T-helper 1 cell (primary cell): Measurements from ENCODE around the gene ATP6V0C.

Experiments
- DNase-seq, 5 donors: peaks; one replicate each; pipeline ENCODE4 v3.0.0-alpha.2; 2012 to 2020

The ATP6V0C gene

DNA sequence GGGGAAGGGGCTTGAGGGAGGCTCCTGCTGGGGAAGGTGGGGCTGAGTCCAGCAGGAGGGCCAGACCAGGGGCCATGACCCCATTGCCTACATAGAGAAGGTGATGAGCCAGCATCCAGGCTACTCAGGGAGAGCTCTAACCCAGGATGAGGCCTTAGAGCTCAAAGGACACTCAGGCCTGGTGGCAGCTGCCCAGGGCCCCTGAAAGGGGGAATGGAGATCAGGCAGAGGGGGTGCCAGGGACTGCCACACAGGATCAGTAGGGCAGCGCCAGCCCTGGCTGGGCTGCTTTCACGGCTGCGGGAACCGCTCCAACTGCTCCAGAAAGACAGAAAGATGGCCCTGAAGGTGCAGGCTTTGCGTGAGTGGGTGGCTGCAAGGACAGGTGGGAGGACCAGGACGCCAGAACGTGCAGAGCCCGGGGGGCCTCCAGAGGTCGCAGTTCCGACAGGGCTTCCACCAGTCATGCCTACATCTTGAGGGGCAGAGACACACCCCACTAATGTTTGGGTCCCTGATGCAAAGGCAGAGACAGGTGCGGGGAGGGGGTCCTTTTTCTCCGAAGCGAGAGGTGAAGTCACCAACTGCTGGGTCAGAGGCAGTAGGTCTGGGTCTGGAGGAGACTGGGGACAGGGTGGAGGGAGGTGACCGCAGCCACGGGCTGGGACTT is 882 bp upstream of the ATP6V0C start:
- no peak for DNase-seq

DNA sequence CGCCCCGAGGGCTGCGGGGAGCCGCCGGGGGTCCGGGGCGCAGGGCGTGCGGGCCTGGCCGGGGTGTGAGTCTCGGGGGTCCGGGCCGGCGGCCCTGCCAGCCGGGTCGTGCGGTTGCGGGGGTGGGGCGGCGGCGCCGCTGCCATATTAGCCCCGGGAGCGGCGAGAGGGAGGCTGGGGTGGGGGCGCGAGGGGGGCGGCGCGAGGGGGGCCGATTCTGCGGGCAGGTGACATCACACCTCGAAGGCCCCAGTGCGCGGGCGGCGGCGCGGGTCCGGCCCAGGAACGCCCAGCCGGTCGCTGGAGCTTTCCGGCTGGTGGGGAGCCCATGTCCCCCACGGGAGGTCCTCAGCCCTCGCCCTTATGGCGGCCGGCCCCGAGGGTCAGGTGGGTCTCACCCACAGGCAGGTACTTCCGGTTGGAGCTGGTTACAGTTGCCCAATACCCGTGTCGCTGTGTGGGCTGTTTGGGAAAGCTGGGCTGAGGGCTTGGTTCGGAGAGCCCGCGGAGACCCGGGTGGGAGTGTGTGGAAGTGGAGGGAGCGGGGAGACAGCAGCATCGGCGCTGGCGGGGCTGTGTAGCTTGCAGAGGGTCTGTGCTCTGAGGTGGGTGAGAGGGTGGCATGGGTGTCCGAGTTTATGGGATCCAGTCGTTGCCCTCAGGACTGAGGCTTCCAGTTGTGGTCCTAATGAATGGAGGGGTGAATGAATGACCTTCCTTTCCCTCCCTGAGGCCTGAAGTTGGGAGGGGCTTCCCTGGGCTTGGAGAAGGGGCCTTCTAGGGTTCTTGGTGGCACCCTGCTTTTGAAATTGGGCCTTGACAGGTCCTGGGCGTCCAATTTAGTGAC is 804 bp downstream of the ATP6V0C start:
- peak in 2 of 5 donors; percentile 30 to 54 for DNase-seq

DNA sequence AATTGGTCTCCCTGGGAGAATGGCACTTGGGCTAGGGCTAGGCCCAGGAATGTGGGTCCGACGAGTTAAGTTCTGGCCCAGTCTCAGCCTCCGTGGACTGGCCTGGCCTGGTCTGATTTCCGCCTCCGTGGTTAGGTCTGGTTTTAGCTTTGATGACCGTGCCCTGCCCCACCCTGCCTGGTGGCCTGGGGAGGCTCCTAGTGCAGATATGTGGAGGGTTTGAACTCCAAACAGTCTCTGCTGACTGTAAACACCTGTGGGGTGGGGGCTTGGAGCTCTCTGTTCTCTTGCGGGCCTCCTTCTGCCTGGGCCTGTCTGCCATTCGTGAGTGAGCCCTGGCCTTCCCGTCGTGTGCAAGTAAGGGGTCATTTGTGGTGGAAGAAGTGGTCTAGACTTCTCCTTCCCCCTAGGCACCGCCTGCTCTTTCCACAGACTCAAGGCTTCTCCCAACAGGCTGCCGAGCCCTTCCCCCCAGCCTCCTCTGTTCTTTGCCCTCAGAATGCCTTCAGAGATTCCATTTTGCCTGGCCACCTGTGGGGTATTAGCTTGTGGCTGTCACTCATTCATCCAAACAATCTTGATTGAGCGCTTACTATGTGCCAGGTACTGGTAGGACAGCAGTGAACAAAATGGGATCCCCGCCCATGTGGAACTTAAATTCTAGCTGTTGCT is 1.6 kb downstream of the ATP6V0C start:
- no peak for DNase-seq

DNA sequence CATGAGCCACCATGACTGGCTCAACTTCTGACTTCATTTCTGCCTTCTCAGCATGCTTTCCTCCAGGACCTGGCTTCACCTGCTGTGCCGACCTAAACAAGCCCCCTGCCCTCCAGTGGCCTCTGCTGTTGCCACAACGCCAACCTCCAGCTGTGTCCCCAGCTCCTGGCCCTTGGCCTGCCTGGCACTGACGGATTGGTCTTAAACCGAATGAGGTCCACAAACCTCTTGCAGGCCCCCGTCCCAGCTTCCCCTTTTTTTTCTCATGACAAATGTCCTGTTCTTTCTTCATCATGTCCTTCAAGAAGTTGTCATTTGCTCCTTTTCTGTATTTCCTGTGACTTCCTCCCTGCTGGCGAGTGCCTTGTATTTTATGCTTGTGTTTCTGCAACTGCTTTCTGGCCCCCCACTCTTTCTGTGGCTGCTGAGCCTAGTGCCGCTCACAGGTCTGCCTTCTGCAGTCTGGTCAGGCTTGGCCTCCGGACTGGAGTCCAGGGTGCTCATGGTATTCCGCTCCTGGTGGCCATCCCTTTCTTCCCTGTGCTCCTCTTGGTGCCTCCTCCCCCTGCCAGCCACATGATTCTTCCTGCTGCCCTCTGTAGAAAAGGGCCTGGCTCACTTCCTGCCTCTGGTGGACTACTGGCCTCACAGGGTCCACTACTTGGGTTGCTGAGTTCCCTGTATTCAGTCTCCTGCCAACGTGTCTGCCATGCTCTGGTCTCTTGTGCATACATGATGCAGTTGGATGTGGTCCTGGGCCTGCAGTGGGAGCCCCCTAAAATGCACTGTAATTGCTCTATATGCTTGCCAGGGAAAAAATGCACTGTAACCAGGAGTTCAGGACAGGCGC is 2.9 kb downstream of the ATP6V0C start:
- DNase-seq: no peak

DNA sequence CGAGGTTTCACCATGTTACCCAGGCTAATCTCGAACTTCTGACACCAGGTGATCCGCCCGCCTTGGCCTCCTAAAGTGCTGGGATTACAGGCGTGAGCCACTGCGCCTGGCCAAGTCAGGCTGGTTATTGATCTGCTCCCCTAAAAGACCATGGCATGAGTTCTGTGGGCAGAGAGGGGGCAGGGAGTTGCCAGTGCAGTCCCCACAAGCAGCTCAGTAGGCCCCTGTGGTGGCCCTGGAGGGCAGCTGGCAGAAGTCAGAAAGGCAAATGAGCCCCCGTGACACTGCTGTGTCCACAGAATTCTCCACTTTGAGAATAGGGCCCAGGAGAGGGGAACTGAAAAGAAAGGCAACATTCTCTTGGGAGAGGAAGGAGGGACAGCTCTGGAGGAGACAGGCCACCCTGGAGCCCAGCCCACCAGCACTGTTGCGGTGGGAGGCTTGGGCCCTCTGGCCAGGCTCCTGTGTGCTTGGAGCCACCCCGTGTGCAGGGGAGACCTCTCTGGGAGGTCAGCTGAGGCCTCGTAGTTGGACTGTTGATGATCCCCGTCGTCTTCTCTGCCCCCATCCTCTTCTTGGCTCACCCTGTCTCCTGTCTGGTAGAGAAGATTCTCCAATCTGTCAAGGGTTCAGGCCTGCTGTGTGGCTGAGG is 4.3 kb downstream of the ATP6V0C start:
- DNase-seq: no peak

DNA sequence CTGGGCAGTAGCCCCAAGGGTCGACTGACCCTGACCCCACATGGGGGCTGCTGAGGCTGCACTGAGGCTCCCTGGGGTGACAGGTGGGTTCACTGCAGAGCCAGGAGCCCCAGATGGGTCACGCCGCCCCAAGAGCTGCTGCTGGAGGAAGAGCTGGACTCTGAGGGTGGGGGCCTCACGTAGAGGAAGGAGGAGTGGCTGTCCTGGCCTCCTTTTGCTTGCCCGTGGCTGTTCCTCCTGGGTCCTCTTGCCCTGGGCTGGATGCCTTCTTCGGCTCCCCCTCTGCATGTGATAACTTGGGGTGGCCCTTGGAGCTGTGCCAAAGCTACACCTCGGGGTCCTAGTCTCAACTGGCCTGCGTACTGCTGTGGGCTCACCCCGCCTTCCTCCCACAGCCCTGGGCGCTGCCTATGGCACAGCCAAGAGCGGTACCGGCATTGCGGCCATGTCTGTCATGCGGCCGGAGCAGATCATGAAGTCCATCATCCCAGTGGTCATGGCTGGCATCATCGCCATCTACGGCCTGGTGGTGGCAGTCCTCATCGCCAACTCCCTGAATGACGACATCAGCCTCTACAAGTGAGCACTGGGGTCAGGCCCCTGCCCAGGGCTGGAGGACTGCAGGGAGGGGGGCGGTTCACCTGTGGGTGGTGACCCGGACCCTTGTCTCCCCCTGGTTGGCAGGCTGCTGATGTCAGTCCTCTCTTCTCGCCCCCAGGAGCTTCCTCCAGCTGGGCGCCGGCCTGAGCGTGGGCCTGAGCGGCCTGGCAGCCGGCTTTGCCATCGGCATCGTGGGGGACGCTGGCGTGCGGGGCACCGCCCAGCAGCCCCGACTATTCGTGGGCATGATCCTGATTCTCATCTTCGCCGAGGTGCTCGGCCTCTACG is 5.3 kb downstream of the ATP6V0C start:
- DNase-seq: peak in 1 of 5 donors; percentile 13

DNA sequence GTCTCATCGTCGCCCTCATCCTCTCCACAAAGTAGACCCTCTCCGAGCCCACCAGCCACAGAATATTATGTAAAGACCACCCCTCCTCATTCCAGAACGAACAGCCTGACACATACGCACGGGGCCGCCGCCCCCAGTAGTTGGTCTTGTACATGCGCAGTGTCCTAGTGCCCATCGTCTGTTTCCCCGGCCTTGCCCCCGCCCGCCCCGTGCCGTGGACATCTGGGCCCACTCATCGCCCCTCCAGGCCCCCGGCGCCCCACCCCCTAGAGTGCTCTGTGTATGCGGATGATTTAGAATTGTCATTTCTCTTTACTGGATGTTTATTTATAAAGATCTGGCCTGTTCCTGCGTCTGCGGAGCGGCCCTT is 5.9 kb downstream of the ATP6V0C start:
- DNase-seq: no peak

DNA sequence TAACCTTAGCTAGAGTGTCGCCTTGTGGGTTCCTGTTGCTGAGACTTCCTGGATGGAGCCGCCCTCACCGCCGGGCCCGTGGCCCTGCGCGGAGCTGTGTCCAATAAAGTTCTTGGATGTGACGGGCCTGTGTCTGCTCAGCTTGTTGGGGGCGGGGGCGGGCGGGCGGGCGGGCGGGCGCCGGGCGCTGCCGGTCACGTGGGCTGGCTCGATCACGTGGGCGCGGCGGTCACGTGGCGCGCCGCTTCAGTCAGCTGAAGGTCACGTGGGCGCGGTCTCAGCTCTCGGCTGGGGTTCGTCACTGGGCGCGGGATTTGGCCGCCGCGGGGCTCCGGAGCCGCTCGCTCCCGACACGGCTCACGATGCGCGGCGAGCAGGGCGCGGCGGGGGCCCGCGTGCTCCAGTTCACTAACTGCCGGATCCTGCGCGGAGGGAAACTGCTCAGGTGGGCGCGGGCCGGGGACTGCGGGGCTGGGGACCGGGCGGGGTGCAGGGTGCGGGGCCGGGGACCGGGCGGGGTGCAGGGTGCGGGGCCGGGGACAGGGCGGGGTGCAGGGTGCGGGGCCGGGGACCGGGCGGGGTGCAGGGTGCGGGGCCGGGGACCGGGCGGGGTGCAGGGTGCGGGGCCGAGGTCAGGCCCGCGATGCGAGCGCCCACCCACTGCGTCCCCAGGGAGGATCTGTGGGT is 6.5 kb downstream of the ATP6V0C start, which contains the start of gene AMDHD2:
TSS of gene AMDHD2 (plus strand) at position 275 of the 687 bp plus-strand sequence. CDS start at position 363, 88 bp downstream.
- DNase-seq: peak; percentile 84 to 92 (median 88)

DNA sequence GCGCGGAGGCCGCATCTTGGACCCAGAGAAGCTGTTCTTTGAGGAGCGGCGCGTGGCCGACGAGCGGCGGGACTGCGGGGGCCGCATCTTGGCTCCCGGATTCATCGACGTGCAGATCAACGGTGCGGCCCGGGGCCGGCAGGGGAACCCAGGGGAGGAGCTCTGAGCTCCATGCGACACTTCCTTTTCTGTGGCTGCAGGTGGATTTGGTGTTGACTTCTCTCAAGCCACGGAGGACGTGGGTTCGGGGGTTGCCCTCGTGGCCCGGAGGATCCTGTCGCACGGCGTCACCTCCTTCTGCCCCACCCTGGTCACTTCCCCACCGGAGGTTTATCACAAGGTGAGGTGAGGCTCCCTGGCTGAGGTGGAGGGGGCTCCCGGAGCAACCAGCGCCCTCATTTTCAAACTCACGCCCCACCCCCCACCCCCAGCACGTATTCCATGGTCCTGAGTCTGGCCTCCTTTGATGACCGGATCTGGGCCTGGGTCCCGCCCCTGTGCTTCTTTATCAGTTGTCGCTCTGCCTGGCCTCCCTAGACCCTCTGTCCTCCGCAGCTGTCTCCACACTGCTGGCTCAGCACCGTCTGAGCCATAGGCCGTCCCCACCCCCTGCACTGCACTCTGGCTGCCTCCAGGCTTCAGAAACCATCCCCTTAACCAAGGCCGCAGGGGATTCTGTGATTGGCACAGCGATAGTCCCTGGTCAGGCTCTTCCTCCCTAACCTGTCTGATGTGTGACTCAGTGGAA is 7.2 kb downstream of the ATP6V0C start:
- peak; percentile 51 to 74 (median 69) for DNase-seq

DNA sequence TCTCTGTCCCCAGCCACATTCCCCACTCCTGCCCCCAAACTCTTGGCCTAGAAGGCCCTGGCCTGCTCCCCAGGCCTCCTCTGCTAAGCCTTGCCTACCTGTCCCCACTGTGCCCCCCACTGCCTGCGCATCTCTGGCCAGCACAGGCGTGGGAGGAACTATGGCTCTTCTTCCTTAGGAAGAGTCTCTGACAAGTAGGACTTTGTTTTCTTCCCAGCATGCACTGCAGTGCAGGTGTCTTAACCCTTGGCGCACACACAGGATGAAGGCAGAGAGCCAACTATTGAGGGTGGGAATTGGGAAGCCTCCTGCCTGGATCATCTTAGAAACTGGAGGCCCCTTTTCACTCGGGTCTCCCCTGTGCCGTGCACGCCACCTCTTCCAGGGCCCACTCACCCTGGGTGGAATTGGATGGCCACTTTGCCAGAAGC is 10.1 kb downstream of the ATP6V0C start:
- DNase-seq: no peak

DNA sequence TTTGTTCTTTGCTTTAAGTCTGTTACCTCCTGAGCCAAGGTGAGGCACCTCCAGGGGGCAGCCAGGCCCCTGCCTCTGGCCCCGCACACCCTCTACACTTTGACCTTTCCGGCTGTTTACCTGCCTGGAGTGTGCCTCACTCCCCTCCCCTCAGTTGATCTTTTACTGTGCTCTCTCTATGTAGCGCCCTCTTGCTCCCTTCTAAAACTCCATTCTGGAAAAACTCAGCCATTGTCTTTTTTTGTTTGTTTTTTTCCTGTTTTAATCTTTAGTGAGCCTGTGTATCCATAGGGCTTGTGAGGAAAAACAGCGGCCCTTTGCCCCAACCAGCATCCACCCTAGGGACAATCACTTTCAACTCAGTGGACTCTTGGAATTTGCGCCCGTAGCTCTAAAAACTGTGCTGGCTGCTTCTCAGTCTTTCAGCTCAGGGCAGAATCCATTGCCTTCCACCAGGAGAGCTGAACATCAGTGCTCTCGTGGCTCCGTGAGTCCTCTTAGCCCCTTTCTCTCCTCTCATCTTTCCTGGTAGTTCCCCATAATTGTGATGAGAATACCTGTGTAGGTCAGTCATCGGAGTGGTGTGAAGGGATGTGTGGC is 10.7 kb downstream of the ATP6V0C start:
- no peak for DNase-seq

DNA sequence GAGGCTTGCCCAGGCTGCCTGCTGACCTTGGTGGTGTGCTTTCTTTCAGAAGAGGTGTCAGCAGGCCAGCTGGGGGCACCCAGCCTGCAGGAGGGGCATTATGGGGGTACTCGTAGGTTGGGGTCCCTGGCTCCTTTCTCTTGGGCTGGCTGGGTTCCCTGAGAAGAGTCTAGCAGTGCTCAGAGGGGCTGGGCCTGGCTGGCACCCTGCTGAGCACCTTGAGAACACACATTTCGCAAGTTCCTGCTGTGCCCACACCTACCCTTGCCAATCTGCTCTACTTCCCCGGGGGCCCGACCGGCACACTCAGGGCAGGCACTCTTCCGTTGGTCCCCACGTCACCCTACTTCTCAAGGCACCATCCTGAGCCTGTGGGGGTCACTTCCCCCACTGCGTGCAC is 12.4 kb downstream of the ATP6V0C start:
- no peak for DNase-seq

DNA sequence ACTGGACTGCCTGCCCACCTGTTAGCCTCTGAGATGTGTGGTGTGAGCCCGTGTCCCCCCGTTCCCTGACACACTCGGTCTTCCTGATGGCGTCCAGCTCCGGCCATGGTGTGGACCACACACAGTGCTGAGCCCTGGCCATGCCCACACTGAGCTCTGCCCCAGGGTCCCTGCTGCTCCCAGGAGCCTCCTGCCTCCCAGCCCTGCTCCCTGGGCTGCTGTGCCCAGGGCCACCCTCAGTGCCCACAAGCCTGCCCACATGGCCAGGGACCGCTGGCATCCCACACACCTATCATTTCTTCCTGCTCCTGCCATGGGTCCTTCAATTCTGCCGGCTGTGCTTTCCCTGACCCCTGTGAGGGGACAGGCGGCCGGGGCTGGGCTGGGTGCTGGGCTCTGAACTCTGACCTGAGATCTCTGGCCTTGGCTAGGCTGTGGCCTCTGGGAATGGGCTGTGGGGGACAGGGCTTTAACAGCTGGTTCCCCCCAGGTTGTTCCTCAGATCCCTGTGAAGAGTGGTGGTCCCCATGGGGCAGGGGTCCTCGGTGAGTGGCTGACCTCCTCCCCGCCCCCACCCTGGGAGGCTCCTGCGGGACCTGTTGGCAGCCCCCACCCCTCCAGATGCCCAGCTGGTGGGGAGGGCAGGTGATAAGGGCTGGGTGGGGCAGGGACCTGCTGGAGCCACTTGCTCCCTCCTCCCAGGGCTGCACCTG is 13.5 kb downstream of the ATP6V0C start:
- no peak for DNase-seq

DNA sequence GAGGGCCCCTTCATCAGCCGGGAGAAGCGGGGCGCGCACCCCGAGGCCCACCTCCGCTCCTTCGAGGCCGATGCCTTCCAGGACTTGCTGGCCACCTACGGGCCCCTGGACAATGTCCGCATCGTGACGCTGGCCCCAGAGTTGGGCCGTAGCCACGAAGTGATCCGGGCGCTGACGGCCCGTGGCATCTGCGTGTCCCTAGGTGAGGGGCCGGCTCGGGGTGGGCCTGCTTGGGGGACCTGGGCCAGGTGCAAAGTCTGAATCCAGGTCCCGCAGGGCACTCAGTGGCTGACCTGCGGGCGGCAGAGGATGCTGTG is 14.0 kb downstream of the ATP6V0C start:
- DNase-seq: no peak

DNA sequence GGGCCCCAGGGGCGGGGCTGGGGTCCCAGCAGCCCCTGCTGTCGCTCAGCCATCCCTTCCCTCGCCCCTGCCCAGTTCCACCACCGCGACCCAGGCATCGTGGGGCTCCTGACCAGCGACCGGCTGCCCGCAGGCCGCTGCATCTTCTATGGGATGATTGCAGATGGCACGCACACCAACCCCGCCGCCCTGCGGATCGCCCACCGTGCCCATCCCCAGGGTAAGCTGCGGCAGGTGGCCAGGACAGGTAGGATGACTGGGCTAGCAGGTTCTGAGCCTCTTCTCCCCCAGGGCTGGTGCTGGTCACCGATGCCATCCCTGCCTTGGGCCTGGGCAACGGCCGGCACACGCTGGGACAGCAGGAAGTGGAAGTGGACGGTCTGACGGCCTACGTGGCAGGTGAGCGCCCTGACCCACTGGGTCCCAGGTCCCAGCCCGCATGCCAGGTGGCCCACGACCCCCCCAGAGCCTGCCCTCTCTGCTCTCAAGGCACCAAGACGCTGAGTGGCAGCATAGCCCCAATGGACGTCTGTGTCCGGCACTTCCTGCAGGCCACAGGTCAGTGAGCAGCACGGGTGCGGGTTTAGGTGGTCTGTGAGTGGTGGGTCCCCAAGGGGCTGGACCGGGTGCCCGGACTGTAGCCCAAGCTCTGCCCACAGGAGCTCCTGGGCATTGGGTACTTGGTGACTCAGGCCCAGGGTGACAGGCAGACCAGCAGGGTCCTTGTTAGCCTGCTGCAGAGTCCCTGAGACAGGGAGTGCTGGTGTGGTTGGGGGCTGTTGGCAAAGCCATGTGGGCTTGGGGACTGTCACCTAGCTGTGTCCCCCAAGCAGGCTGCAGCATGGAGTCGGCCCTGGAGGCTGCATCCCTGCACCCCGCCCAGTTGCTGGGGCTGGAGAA is 14.7 kb downstream of the ATP6V0C start:
- no peak for DNase-seq

DNA sequence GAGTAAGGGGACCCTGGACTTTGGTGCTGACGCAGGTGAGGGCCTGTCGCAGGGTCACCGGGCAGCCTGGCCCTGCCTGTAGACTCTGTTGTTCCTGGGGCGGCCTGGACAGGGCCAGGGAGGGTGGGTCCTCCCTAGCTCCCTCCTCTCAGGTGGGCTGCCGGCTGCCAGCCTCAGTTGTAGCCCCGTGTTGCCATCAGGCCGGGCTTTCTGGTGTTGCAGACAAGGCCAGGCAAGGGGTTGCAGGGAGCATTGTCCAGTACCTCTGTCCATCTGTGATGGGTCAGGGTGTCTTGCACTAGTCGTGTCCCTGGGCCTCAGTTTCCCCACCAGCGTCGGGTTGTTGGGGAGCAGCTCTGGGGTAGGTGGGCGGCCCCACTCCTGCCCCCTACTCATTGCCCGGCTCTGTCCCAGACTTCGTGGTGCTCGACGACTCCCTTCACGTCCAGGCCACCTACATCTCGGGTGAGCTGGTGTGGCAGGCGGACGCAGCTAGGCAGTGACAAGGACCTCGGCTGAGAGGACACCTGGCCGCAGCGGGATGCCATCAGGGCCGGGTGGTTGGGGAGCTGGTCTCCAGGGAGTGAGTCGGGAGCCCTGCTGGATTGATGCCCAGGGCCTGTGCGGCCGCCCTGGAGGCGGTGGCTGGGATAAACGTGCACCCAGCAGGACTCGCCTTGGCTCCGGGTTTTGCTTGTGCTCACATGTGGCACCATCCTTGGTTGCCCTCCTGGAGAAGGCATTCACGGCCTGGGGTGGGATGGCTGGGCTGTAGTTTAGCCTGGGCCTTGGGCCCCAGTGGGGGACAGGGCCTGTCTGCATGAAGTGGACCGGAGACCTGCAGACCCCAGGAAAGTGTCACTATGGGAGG is 15.5 kb downstream of the ATP6V0C start:
- DNase-seq: no peak
